GM23248 (cell line): ENCODE measurements around the gene SERTAD2.

Experiments used
- EZH2 ChIP-seq: fragments of 200-600 bp; sonication (generic); IDR thresholded peaks from 2 replicates; pipeline ENCODE4 v1.6.1; 2018; ENCODE audit warnings: antibody characterized with exemption, mild to moderate bottlenecking; ENCODE audit not compliant: insufficient read depth, poor library complexity, severe bottlenecking
- EZH2phosphoT487 ChIP-seq: fragments of 200-600 bp; sonication (generic); IDR thresholded peaks from 2 replicates; pipeline ENCODE4 v1.6.1; 2018; ENCODE audit warnings: antibody characterized with exemption, moderate library complexity, mild to moderate bottlenecking, low read depth; ENCODE audit not compliant: insufficient read depth

DNA sequence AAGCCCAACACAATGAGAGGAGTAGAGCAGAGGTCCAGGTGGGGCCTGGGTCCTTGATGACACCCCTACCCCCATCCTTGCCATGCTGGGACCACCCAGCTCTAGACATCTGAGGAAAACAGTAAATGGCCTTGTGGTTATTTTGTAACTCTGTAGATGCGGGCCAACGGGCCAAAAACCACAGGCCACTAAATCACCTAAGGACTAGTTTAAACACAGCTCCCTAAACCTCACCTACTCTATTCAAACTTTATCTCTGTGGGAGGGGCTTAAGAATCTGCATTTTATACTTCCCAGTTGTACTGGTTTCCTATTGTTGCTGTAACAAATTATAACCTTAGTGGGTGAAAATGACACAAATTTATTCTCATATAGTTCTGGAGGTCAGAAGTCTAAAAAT, 19.0 kb upstream of the SERTAD2 start:
- no peak for TF ChIP-seq EZH2
- TF ChIP-seq EZH2phosphoT487: no peak
